HL-60 (cell line): Measurements from ENCODE around the gene OR52K1.

ENCODE experiments used
- POLR2AphosphoS5 ChIP-seq: IDR thresholded peaks from 2 replicates; pipeline ENCODE4 v1.6.1; 2012; ENCODE audit warnings: low read depth
- SPI1 ChIP-seq: IDR thresholded peaks from 2 replicates; pipeline ENCODE4 v1.6.1; 2012; ENCODE audit warnings: low read depth, mild to moderate bottlenecking, borderline replicate concordance
- TF ChIP-seq, protein P1 (sequence below): IDR thresholded peaks from 2 replicates; pipeline ENCODE4 v1.6.1; 2012; ENCODE audit warnings: low read depth; ENCODE audit not compliant: insufficient replicate concordance
- TF ChIP-seq, protein P2 (sequence below): IDR thresholded peaks from one replicate; pipeline ENCODE4 v1.5.1; 2011; ENCODE audit warnings: low read length, control low read depth, inconsistent platforms; ENCODE audit not compliant: insufficient read depth

DNA sequence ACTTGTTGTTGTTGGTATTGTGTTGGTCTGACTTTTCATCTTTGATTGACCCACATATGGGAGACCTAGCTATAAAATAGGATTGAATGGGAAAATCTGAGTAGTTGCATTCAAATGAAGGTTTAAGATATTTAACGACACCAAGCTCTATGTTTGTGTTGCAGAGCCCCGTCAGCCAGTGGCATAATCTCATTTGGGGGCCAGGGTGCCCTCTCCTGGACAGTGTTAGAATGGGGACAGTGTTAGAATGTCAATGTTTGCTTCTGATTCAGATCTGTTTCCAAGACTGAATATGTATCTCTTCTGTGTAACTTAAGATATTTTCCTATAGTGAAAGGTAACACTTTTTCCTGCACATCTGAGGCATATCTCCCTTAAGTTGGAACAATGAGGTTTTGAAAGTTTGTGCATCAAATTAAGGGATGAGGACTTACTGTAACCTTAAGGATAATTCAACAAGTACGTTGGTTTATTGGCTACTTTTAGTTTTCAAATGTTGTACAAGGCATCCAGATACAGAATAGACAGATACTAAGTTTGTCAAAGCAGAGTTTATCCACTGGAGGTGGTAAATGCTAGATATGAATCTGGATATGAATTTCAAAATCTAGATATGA lies 57.3 kb downstream of the OR52K1 start:
- TF ChIP-seq, protein P1, sequence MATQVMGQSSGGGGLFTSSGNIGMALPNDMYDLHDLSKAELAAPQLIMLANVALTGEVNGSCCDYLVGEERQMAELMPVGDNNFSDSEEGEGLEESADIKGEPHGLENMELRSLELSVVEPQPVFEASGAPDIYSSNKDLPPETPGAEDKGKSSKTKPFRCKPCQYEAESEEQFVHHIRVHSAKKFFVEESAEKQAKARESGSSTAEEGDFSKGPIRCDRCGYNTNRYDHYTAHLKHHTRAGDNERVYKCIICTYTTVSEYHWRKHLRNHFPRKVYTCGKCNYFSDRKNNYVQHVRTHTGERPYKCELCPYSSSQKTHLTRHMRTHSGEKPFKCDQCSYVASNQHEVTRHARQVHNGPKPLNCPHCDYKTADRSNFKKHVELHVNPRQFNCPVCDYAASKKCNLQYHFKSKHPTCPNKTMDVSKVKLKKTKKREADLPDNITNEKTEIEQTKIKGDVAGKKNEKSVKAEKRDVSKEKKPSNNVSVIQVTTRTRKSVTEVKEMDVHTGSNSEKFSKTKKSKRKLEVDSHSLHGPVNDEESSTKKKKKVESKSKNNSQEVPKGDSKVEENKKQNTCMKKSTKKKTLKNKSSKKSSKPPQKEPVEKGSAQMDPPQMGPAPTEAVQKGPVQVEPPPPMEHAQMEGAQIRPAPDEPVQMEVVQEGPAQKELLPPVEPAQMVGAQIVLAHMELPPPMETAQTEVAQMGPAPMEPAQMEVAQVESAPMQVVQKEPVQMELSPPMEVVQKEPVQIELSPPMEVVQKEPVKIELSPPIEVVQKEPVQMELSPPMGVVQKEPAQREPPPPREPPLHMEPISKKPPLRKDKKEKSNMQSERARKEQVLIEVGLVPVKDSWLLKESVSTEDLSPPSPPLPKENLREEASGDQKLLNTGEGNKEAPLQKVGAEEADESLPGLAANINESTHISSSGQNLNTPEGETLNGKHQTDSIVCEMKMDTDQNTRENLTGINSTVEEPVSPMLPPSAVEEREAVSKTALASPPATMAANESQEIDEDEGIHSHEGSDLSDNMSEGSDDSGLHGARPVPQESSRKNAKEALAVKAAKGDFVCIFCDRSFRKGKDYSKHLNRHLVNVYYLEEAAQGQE = no peak
- TF ChIP-seq POLR2AphosphoS5 (no peak), SPI1 (no peak)
- TF ChIP-seq, protein P2, sequence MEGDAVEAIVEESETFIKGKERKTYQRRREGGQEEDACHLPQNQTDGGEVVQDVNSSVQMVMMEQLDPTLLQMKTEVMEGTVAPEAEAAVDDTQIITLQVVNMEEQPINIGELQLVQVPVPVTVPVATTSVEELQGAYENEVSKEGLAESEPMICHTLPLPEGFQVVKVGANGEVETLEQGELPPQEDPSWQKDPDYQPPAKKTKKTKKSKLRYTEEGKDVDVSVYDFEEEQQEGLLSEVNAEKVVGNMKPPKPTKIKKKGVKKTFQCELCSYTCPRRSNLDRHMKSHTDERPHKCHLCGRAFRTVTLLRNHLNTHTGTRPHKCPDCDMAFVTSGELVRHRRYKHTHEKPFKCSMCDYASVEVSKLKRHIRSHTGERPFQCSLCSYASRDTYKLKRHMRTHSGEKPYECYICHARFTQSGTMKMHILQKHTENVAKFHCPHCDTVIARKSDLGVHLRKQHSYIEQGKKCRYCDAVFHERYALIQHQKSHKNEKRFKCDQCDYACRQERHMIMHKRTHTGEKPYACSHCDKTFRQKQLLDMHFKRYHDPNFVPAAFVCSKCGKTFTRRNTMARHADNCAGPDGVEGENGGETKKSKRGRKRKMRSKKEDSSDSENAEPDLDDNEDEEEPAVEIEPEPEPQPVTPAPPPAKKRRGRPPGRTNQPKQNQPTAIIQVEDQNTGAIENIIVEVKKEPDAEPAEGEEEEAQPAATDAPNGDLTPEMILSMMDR = peak; percentile 79
